CD4-positive, alpha-beta T cell treated with Interleukin-4 for 4 hours (primary cell): Measurements from ENCODE around the gene TBC1D8.
"Not testable (repeated sequence)": the region's sequence is repeated elsewhere in the genome, so short reads cannot be mapped to it uniquely, and the experiment has no call there.

Experiments used
- DNase-seq: peaks from one replicate; pipeline ENCODE4 v3.0.0-alpha.2; 2020

TBC1D8 gene

GRCh38 chr2:101064125-101064502 lies 87.1 kb downstream of the TBC1D8 start:
- no peak for DNase-seq

- no peak for DNase-seq
Measured at GRCh38 chr2:101063352-101064124, 87.6 kb downstream of the TBC1D8 start.

- DNase-seq = no peak
Measured at GRCh38 chr2:101058386-101058785, 92.8 kb downstream of the TBC1D8 start.

- no peak for DNase-seq
Measured at GRCh38 chr2:101057051-101057933, 93.9 kb downstream of the TBC1D8 start.

- no peak for DNase-seq
Measured at GRCh38 chr2:101053117-101053516, 98.1 kb downstream of the TBC1D8 start.

GRCh38 chr2:101052147-101052546 lies 99.0 kb downstream of the TBC1D8 start:
- DNase-seq = no peak

- DNase-seq = not testable (repeated sequence)
Measured at GRCh38 chr2:101050886-101051285, 100.3 kb downstream of the TBC1D8 start.

- DNase-seq = no peak
Measured at GRCh38 chr2:101048756-101049155, 102.4 kb downstream of the TBC1D8 start.

- no peak for DNase-seq
Measured at GRCh38 chr2:101047774-101048173, 103.4 kb downstream of the TBC1D8 start.

- DNase-seq = no peak
Measured at GRCh38 chr2:101047075-101047766, 104.0 kb downstream of the TBC1D8 start.

- DNase-seq = no peak
Measured at GRCh38 chr2:101045330-101045729, 105.9 kb downstream of the TBC1D8 start.

GRCh38 chr2:101041413-101041812 lies 109.8 kb downstream of the TBC1D8 start:
- DNase-seq = no peak

GRCh38 chr2:101040761-101041160 lies 110.4 kb downstream of the TBC1D8 start:
- no peak for DNase-seq

GRCh38 chr2:101040072-101040471 lies 111.1 kb downstream of the TBC1D8 start:
- DNase-seq = no peak

GRCh38 chr2:101038455-101039255 lies 112.5 kb downstream of the TBC1D8 start:
- DNase-seq = no peak

- DNase-seq = no peak
Measured at GRCh38 chr2:101037161-101037755, 113.9 kb downstream of the TBC1D8 start.

- no peak for DNase-seq
Measured at GRCh38 chr2:101036562-101036961, 114.6 kb downstream of the TBC1D8 start.

GRCh38 chr2:101032084-101032776 lies 119.0 kb downstream of the TBC1D8 start:
- no peak for DNase-seq

GRCh38 chr2:101030866-101031554 lies 120.2 kb downstream of the TBC1D8 start:
- DNase-seq = no peak

GRCh38 chr2:101027852-101028251 lies 123.3 kb downstream of the TBC1D8 start:
- DNase-seq = no peak

- no peak for DNase-seq
Measured at GRCh38 chr2:101026923-101027469, 124.2 kb downstream of the TBC1D8 start.
